SU-DHL-6 (cell line): ENCODE results near the gene GABRD.

Experiments used
- H2AFZ ChIP-seq: fragments of 200-600 bp; sonication (generic); 2 replicates; pipeline ENCODE4 v1.6.1; 2014; ENCODE audit warnings: low read depth, mild to moderate bottlenecking, moderate library complexity, mixed read lengths, antibody characterized with exemption, low read length; ENCODE audit not compliant: severe bottlenecking
- H3F3A ChIP-seq: fragments of 200-600 bp; shearing (Covaris generic); 2 replicates; pipeline ENCODE4 v1.6.0; 2016; ENCODE audit warnings: antibody characterized with exemption, mild to moderate bottlenecking; ENCODE audit not compliant: insufficient read depth
- H3K27ac ChIP-seq: fragments of 200-600 bp; sonication (generic); 2 replicates; pipeline ENCODE4 v1.5.1; 2016; ENCODE audit warnings: low read depth, mild to moderate bottlenecking, low read length, moderate library complexity, mixed read lengths
- H3K27me3 ChIP-seq: fragments of 200-600 bp; sonication (generic), shearing (Covaris generic); 2 replicates; pipeline ENCODE4 v1.6.0; 2014; ENCODE audit warnings: mild to moderate bottlenecking, low read length
- H3K36me3 ChIP-seq: fragments of 200-600 bp; sonication (generic); 2 replicates; pipeline ENCODE4 v1.6.1; 2014; ENCODE audit warnings: mild to moderate bottlenecking, low read length, mixed read lengths
- H3K4me2 ChIP-seq: fragments of 300-600, 200-600 bp; shearing (Covaris generic), sonication (generic); 2 replicates; pipeline ENCODE4 v1.6.0; 2014; ENCODE audit warnings: low read length, low read depth, mild to moderate bottlenecking; ENCODE audit not compliant: poor library complexity, severe bottlenecking
- H3K4me3 ChIP-seq: fragments of 200-600 bp; sonication (generic); 2 replicates; pipeline ENCODE4 v1.5.1; 2014; ENCODE audit warnings: antibody characterized with exemption, low read length, mild to moderate bottlenecking, mixed read lengths; ENCODE audit not compliant: insufficient read depth, poor library complexity, severe bottlenecking
- H3K79me2 ChIP-seq: fragments of 200-600 bp; sonication (generic); 2 replicates; pipeline ENCODE4 v1.6.1; 2014; ENCODE audit warnings: mild to moderate bottlenecking, low read length, moderate library complexity; ENCODE audit not compliant: insufficient read depth
- H3K9ac ChIP-seq: fragments of 200-600 bp; sonication (generic); 2 replicates; pipeline ENCODE4 v1.7.0; 2014; ENCODE audit warnings: mild to moderate bottlenecking, low read length
- H3K9me2 ChIP-seq: fragments of 200-600 bp; sonication (generic); replicated peaks from 2 replicates; pipeline ENCODE4 v1.6.1; 2014; ENCODE audit warnings: low read length; ENCODE audit not compliant: insufficient read depth
- H3K9me3 ChIP-seq: fragments of 200-600 bp; sonication (generic); 2 replicates; pipeline ENCODE4 v1.6.1; 2014; ENCODE audit warnings: low read length, mixed read lengths; ENCODE audit not compliant: insufficient read depth
- H4K20me1 ChIP-seq: fragments of 200-600 bp; sonication (generic); 2 replicates; pipeline ENCODE4 v1.6.1; 2014; ENCODE audit warnings: low read depth, mild to moderate bottlenecking, antibody characterized with exemption, low read length, moderate library complexity, mixed read lengths
- EZH2phosphoT487 ChIP-seq: fragments of 200-600 bp; sonication (generic), shearing (Covaris generic); conservative IDR thresholded peaks from 2 replicates; pipeline ENCODE4 v1.6.1; 2018; ENCODE audit warnings: mild to moderate bottlenecking, antibody characterized with exemption, low read length, moderate library complexity, mixed read lengths
- TF ChIP-seq, protein P1 (sequence below): fragments of 200-600 bp; sonication (generic); IDR thresholded peaks from one replicate; pipeline ENCODE4 v1.5.1; 2017; ENCODE audit warnings: antibody characterized with exemption, mild to moderate bottlenecking, low read length, moderate library complexity; ENCODE audit not compliant: insufficient read depth, poor library complexity, severe bottlenecking

Gene GABRD

DNA sequence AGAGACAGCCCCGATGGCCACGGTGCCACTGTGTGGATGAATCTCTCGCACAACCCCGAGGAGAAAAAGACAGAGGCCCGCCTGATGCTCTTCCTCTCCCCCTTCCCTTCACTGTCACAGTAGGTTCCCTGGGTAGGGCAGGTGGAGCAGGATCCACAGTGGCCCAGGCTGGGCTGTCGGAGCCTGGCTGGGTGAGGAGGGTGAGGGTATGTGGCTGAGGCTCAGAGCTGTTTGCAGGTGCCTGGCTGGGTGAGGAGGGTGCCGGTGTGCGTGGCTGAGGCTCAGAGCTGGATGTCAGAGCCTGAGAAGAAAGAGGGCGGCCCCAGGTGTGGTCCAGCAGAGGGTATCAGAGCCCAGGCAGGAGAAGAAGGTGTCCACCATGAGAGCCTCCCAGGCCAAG is 18.3 kb upstream of the GABRD start:
- no peaks in the 10 kb centered on the region for H3F3A ChIP-seq
- no peaks in the 10 kb centered on the region for H3K9me3 ChIP-seq
- H3K4me3 ChIP-seq, result no peak overlapping the region
- no peaks in the 10 kb centered on the region for H3K36me3 ChIP-seq
- H3K27ac ChIP-seq, result no peak overlapping the region
- H3K79me2 ChIP-seq, result no peaks in the 10 kb centered on the region
- H2AFZ ChIP-seq, result no peak overlapping the region
- no peak overlapping the region for H3K9ac ChIP-seq
- H3K27me3 ChIP-seq, result peaks cover 3% of the 10 kb centered on the region; the same call in 1 of the 2 replicates
- no peaks in the 10 kb centered on the region for H3K9me2 ChIP-seq
- H3K4me2 ChIP-seq, result no peak overlapping the region
- H4K20me1 ChIP-seq, result no peaks in the 10 kb centered on the region
- TF ChIP-seq EZH2phosphoT487, result no peak
- TF ChIP-seq, protein P1, sequence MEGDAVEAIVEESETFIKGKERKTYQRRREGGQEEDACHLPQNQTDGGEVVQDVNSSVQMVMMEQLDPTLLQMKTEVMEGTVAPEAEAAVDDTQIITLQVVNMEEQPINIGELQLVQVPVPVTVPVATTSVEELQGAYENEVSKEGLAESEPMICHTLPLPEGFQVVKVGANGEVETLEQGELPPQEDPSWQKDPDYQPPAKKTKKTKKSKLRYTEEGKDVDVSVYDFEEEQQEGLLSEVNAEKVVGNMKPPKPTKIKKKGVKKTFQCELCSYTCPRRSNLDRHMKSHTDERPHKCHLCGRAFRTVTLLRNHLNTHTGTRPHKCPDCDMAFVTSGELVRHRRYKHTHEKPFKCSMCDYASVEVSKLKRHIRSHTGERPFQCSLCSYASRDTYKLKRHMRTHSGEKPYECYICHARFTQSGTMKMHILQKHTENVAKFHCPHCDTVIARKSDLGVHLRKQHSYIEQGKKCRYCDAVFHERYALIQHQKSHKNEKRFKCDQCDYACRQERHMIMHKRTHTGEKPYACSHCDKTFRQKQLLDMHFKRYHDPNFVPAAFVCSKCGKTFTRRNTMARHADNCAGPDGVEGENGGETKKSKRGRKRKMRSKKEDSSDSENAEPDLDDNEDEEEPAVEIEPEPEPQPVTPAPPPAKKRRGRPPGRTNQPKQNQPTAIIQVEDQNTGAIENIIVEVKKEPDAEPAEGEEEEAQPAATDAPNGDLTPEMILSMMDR, result no peak

DNA sequence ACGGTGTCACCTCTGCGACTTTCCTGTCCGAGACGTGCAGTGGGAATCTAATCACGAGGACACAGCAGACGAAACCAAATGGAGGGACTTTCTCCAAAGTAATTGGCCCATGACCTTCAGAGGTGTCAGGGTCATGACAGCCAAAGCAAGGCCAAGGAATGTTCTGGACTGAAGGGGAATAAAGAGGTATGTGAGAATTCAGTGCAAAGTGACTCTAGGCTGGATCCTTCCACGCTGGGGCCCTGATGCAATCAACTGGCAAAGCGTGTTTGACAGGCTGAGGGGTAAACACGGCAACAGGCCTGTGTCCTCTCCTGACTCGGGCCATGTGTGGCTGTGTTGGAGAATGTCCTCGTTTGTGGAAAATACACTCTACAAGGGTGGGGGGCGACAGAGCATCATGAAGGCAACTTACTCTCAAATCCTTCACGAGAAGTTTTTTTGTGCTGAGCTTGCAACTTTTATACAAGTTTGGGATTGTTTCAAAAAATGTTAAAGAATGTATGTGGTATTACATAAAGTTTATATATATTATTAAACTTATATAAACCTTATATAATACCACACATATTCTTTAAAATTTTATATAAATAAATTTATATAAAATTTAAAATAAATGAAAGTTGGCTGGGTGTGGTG is 17.3 kb upstream of the GABRD start:
- Histone ChIP-seq H3K27ac (no peak overlapping the region), H2AFZ (no peak overlapping the region), H3K27me3 (no peaks in the 10 kb centered on the region), H3K9ac (no peak overlapping the region), H3K4me2 (no peak overlapping the region), H3K9me2 (no peaks in the 10 kb centered on the region), H3K79me2 (no peaks in the 10 kb centered on the region), H3K36me3 (no peaks in the 10 kb centered on the region), H3K4me3 (no peak overlapping the region), H4K20me1 (no peaks in the 10 kb centered on the region), H3K9me3 (no peaks in the 10 kb centered on the region), H3F3A (no peaks in the 10 kb centered on the region)
- TF ChIP-seq EZH2phosphoT487, result no peak

DNA sequence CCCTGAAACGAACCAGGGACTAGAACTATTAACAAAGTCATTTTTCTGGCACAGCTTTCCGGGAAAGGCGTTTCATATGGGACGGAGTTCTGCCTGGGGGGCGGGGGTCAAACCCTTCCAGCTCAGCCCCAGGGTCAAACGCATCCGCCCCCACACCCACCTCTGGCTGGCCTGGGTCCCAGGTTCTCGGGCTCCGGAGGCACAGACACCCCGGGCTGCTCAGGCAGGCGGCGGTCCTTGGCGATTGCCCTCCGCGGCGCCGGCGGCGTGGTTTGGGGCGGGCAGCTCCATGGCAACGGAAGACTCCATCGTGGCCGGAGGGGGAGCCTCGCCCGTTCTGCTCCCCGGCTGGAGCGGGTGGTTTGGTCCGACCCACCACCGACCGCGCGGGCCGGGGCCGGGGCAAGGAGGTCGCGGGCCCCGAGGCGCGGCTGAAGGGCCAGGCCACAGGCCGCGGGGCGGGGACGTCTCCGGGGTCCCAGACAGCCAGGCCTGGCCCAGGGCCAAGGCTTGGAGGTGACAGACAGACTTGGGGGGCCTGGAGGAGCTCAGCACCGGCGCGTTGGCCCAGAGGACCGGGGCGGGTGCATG is 15.5 kb upstream of the GABRD start, which contains the start of gene CFAP74:
TSS of gene CFAP74 (minus strand) at position 246 of the 591 bp plus-strand sequence. CDS start 12,830 bp downstream, outside the sequence.
- H3K9ac ChIP-seq, result no peak within 1 kb of the TSS
- no peaks in the 10 kb centered on the region for H3K36me3 ChIP-seq
- H3F3A ChIP-seq, result no peaks in the 10 kb centered on the region
- no peaks in the 10 kb centered on the region for H3K27me3 ChIP-seq
- H3K9me2 ChIP-seq, result no peaks in the 10 kb centered on the region
- no peak within 1 kb of the TSS for H2AFZ ChIP-seq
- no peak within 1 kb of the TSS for H3K4me2 ChIP-seq
- no peak within 1 kb of the TSS for H3K27ac ChIP-seq
- H3K9me3 ChIP-seq, result no peaks in the 10 kb centered on the region
- no peak within 1 kb of the TSS for H3K4me3 ChIP-seq
- H3K79me2 ChIP-seq, result no peaks in the 10 kb centered on the region
- TF ChIP-seq, protein P1, result no peak
- TF ChIP-seq EZH2phosphoT487, result no peak
- H4K20me1 ChIP-seq, result no peaks in the 10 kb centered on the region

DNA sequence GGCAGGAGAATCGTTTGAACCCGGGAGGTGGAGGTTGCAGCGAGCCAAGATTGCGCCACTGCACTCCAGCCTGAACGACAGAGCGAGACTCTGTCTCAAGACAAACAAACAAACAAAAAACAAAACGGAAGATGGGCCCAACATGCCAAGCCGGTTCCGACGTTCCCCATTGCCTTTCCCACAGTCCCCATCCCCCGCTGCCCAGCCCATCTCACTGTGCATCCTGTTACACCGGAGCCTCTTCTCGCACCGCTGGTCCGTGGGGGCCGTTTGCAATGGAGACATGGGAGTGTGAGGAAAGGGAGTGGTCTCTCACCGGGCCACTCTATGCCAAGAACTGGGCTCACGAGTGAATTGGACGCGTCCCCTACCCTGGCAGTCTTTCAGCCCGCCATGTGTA is 14.3 kb upstream of the GABRD start:
- Histone ChIP-seq H3K4me2 (no peak overlapping the region), H3K79me2 (no peaks in the 10 kb centered on the region), H3K9me3 (no peaks in the 10 kb centered on the region), H3K27me3 (no peaks in the 10 kb centered on the region), H3F3A (no peaks in the 10 kb centered on the region), H3K9ac (no peak overlapping the region), H2AFZ (no peak overlapping the region), H3K36me3 (no peaks in the 10 kb centered on the region), H3K4me3 (no peak overlapping the region), H4K20me1 (no peaks in the 10 kb centered on the region), H3K9me2 (no peaks in the 10 kb centered on the region), H3K27ac (no peak overlapping the region)
- no peak for TF ChIP-seq EZH2phosphoT487
- TF ChIP-seq, protein P1, result no peak
